SK-N-SH treated with all-trans-retinoic acid at 6 μM for 48 hours (cell line): ENCODE measurements around the gene STYK1.

Source experiments
- ATAC-seq: fragments of 200-7000 bp; cut with Tn5 transposase; 3 replicates; pipeline ENCODE4 v1.9.1; 2020; ENCODE audit warnings: mild to moderate bottlenecking, moderate library complexity
- ARNTL ChIP-seq: fragments of 450-650 bp; formaldehyde crosslinking; IDR thresholded peaks from 2 replicates; pipeline ENCODE4 v1.5.0; 2020; ENCODE audit warnings: low read depth, mild to moderate bottlenecking, moderate library complexity, borderline replicate concordance
- BACH2 ChIP-seq: fragments of 250-450 bp; sonication (Bioruptor Pico); IDR thresholded peaks from 2 replicates; pipeline ENCODE4 v1.9.0; 2021; ENCODE audit warnings: mild to moderate bottlenecking, borderline replicate concordance
- ESRRG ChIP-seq: fragments of 250-450 bp; sonication (Bioruptor Pico); IDR thresholded peaks from 2 replicates; pipeline ENCODE4 v1.6.1; 2021; ENCODE audit warnings: mild to moderate bottlenecking
- GLIS3 ChIP-seq: fragments of 250-450 bp; sonication (Bioruptor Pico); IDR thresholded peaks from 2 replicates; pipeline ENCODE4 v1.5.0; 2020; ENCODE audit warnings: mild to moderate bottlenecking, moderate library complexity
- ISL1 ChIP-seq: fragments of 250-450 bp; sonication (Bioruptor Pico); IDR thresholded peaks from 2 replicates; pipeline ENCODE4 v2.1.2; 2022; ENCODE audit warnings: mild to moderate bottlenecking, moderate library complexity
- PPARA ChIP-seq: fragments of 250-450 bp; sonication (Bioruptor Pico); IDR thresholded peaks from 2 replicates; pipeline ENCODE4 v1.5.0; 2020; ENCODE audit warnings: mild to moderate bottlenecking, borderline replicate concordance
- RARB ChIP-seq: fragments of 250-450 bp; sonication (Bioruptor Pico); IDR thresholded peaks from 2 replicates; pipeline ENCODE4 v1.8.0; 2021; ENCODE audit warnings: mild to moderate bottlenecking, moderate library complexity
- SNAI2 ChIP-seq: fragments of 250-450 bp; sonication (Bioruptor Pico); IDR thresholded peaks from 2 replicates; pipeline ENCODE4 v1.5.0; 2020; ENCODE audit warnings: mild to moderate bottlenecking, moderate library complexity
- TCF4 ChIP-seq: fragments of 250-450 bp; sonication (Bioruptor Pico); IDR thresholded peaks from 2 replicates; pipeline ENCODE4 v1.8.0; 2021; ENCODE audit warnings: mild to moderate bottlenecking, moderate library complexity, borderline replicate concordance
- TOX ChIP-seq: fragments of 250-450 bp; sonication (Bioruptor Pico); IDR thresholded peaks from 2 replicates; pipeline ENCODE4 v1.8.0; 2021; ENCODE audit warnings: mild to moderate bottlenecking, moderate library complexity, borderline replicate concordance
- ZC3H10 ChIP-seq: fragments of 250-450 bp; sonication (Bioruptor Pico); IDR thresholded peaks from 2 replicates; pipeline ENCODE4 v1.5.1; 2021; ENCODE audit warnings: mild to moderate bottlenecking, moderate library complexity
- ZFP30 ChIP-seq: fragments of 450-650 bp; formaldehyde crosslinking; IDR thresholded peaks from 2 replicates; pipeline ENCODE4 v1.5.0; 2022; ENCODE audit warnings: mild to moderate bottlenecking, moderate library complexity
- ZNF565 ChIP-seq: fragments of 450-650 bp; formaldehyde crosslinking; conservative IDR thresholded peaks from 2 replicates; pipeline ENCODE4 v1.5.0; 2020; ENCODE audit warnings: low read depth, mild to moderate bottlenecking, moderate library complexity
- ZNF70 ChIP-seq: fragments of 450-650 bp; formaldehyde crosslinking; IDR thresholded peaks from 2 replicates; pipeline ENCODE4 v1.5.0; 2020; ENCODE audit warnings: mild to moderate bottlenecking, moderate library complexity
- ZNF8 ChIP-seq: fragments of 450-650 bp; formaldehyde crosslinking; IDR thresholded peaks from 2 replicates; pipeline ENCODE4 v1.5.0; 2020; ENCODE audit warnings: mild to moderate bottlenecking, moderate library complexity
- TF ChIP-seq, protein P1 (sequence below): fragments of 250-450 bp; sonication (Bioruptor Pico); IDR thresholded peaks from 2 replicates; pipeline ENCODE4 v1.8.0; 2020; ENCODE audit warnings: mild to moderate bottlenecking, moderate library complexity, borderline replicate concordance
- TF ChIP-seq, protein P2 (sequence below): fragments of 250-450 bp; sonication (Bioruptor Pico); IDR thresholded peaks from 2 replicates; pipeline ENCODE4 v1.5.1; 2020; ENCODE audit warnings: low read depth, mild to moderate bottlenecking, moderate library complexity
- TF ChIP-seq, protein P3 (sequence below): fragments of 250-450 bp; sonication (Bioruptor Pico); IDR thresholded peaks from 2 replicates; pipeline ENCODE4 v1.8.0; 2021; ENCODE audit warnings: low read depth, mild to moderate bottlenecking, moderate library complexity, borderline replicate concordance

The STYK1 gene

DNA sequence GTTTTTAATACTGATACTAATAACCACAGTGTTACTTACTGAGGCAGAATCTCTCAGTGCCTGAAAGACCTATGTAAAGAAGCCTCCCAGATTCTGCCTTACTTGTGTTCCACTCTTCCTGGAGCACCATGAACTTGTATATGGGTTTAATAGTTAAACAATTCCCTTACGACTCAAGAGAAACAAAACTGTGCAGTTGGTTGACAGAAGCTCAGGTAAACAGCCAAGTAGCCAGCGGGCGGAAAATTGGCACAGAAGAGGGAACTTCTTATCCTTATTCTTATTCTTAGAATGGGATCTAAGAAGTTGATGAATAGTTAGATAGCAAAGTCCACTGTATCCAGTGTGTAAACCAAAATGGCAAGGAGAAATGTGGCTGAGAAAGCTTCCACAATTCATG is 37.7 kb downstream of the STYK1 start (continued):
- TF ChIP-seq, protein P1, sequence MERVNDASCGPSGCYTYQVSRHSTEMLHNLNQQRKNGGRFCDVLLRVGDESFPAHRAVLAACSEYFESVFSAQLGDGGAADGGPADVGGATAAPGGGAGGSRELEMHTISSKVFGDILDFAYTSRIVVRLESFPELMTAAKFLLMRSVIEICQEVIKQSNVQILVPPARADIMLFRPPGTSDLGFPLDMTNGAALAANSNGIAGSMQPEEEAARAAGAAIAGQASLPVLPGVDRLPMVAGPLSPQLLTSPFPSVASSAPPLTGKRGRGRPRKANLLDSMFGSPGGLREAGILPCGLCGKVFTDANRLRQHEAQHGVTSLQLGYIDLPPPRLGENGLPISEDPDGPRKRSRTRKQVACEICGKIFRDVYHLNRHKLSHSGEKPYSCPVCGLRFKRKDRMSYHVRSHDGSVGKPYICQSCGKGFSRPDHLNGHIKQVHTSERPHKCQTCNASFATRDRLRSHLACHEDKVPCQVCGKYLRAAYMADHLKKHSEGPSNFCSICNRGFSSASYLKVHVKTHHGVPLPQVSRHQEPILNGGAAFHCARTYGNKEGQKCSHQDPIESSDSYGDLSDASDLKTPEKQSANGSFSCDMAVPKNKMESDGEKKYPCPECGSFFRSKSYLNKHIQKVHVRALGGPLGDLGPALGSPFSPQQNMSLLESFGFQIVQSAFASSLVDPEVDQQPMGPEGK (CRISPR knock-in tag), result no peak
- TF ChIP-seq ZNF70, result no peak
- no peak for TF ChIP-seq ZC3H10 (CRISPR knock-in tag)

DNA sequence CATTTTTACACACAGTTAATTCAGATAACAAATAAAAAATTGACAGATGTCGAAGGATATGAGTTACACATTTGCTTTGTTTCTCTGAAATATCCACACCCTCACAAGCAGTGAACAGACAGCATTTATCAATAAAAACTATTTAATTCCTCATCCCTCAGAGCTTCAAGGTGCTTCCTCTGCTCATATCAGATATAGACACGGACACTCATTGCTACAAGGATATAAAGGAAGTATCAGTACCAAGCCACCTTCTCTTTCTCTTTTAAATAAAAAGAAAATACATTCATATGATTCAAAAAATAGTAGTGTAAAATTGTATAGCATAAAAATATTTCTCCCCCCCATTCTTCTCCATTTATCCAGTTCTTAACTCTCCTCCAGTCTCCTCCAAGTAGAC is 38.5 kb downstream of the STYK1 start:
- TF ChIP-seq, protein P2, sequence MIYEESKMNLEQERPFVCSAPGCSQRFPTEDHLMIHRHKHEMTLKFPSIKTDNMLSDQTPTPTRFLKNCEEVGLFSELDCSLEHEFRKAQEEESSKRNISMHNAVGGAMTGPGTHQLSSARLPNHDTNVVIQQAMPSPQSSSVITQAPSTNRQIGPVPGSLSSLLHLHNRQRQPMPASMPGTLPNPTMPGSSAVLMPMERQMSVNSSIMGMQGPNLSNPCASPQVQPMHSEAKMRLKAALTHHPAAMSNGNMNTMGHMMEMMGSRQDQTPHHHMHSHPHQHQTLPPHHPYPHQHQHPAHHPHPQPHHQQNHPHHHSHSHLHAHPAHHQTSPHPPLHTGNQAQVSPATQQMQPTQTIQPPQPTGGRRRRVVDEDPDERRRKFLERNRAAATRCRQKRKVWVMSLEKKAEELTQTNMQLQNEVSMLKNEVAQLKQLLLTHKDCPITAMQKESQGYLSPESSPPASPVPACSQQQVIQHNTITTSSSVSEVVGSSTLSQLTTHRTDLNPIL (CRISPR knock-in tag), result no peak
- no peak for TF ChIP-seq ESRRG
- TF ChIP-seq TCF4, result no peak
- TF ChIP-seq ZNF565 (CRISPR knock-in tag), result no peak
- no peak for TF ChIP-seq SNAI2 (CRISPR knock-in tag)
- no peak for TF ChIP-seq ZNF70
- no peak for TF ChIP-seq ISL1 (CRISPR knock-in tag)
- TF ChIP-seq, protein P3, sequence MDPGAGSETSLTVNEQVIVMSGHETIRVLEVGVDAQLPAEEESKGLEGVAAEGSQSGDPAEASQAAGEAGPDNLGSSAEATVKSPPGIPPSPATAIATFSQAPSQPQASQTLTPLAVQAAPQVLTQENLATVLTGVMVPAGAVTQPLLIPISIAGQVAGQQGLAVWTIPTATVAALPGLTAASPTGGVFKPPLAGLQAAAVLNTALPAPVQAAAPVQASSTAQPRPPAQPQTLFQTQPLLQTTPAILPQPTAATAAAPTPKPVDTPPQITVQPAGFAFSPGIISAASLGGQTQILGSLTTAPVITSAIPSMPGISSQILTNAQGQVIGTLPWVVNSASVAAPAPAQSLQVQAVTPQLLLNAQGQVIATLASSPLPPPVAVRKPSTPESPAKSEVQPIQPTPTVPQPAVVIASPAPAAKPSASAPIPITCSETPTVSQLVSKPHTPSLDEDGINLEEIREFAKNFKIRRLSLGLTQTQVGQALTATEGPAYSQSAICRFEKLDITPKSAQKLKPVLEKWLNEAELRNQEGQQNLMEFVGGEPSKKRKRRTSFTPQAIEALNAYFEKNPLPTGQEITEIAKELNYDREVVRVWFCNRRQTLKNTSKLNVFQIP (CRISPR knock-in tag), result no peak
- no peak for TF ChIP-seq ZC3H10 (CRISPR knock-in tag)
- no peak for ATAC-seq

DNA sequence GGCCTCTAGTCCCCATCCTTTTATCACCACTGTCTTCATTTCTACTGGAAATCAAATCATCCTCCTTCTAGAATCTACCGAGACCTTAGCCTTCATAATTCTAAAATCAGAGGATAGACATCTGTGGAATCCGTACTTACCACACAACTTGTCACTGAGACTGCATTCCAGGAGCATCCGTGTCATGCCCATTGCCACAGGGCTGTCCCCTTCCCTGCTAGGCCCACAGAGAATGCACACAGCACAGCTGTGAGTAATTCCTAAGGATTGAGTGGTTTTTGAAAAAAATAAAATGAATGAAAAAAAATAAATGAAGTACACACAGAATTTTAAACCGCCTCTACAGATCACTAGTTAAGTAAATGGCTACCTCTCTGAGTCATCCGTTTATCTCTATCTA is 39.4 kb downstream of the STYK1 start:
- no peak for TF ChIP-seq ESRRG
- TF ChIP-seq, protein P3 (CRISPR knock-in tag), result no peak
- no peak for TF ChIP-seq RARB
- TF ChIP-seq ISL1 (CRISPR knock-in tag), result no peak
- no peak for TF ChIP-seq TOX
- TF ChIP-seq ZNF8 (CRISPR knock-in tag), result no peak
- no peak for TF ChIP-seq SNAI2 (CRISPR knock-in tag)
- no peak for TF ChIP-seq ZC3H10 (CRISPR knock-in tag)
- no peak for TF ChIP-seq ZFP30 (CRISPR knock-in tag)
- ATAC-seq, result no peak

DNA sequence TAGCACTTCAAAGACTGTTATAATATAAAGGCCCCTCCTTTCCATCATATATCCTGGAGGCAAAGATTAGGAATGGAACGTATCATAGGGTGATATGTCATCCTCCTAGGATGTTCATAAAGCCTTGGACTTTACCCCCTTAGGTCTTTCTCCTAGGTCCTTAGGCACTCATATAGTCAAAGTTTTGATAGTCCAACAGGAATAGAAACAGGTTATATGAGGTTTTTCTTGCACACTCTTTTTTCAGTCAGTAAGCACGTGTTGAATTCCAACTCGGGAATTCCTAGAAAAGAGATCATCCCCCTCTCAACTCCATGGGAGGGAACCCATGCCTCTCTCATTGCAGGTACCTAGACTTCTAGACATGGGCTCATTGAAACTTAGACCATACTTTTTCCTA is 40.3 kb downstream of the STYK1 start:
- TF ChIP-seq, protein P3 (CRISPR knock-in tag), result no peak
- TF ChIP-seq, protein P1 (CRISPR knock-in tag), result no peak
- TF ChIP-seq RARB (no peak), GLIS3 (CRISPR knock-in tag) (no peak), ESRRG (no peak), ARNTL (CRISPR knock-in tag) (no peak), ZNF70 (no peak), BACH2 (CRISPR knock-in tag) (no peak), TCF4 (no peak), PPARA (CRISPR knock-in tag) (no peak)
- no peak for ATAC-seq
